Activated T-cell treated with anti-CD3 and anti-CD28 coated beads, Interleukin-2, amount 50 U/mL, for 4 hours (primary cell): ENCODE data around the gene DLX6. TPM values are rescaled to one million over a fixed set of nuclear protein-coding genes. Genes with fewer than 3 reads are reported as not detected.

Experiments used
- ATAC-seq, 2 donors: fragments of 200-7000 bp; cut with Tn5 transposase; one replicate each; pipeline ENCODE4 v1.10.0; 2021
- DNase-seq: peaks from one replicate; pipeline ENCODE4 v3.0.0-alpha.2; 2020
- H3K27me3 Mint-ChIP-seq: one replicate; pipeline ENCODE4 v1.8.0; 2021; ENCODE audit warnings: low read depth, mixed read lengths
- H3K36me3 Mint-ChIP-seq: one replicate; pipeline ENCODE4 v1.8.0; 2022; ENCODE audit warnings: mixed read lengths; ENCODE audit not compliant: insufficient read depth
- H3K4me1 Mint-ChIP-seq: one replicate; pipeline ENCODE4 v1.8.0; 2021; ENCODE audit warnings: low read depth, mixed read lengths
- H3K4me3 Mint-ChIP-seq: one replicate; pipeline ENCODE4 v1.8.0; 2021; ENCODE audit warnings: mild to moderate bottlenecking, moderate library complexity, mixed read lengths
- H3K9me3 Mint-ChIP-seq: one replicate; pipeline ENCODE4 v1.8.0; 2021; ENCODE audit warnings: mixed read lengths
- total RNA-seq, 3 donors: library from RNA; stranded (reverse); gene quantifications; one replicate each; pipeline ENCODE4 v1.2.1, GENCODE V29; 2021

The DLX6 gene
- not detected for total RNA-seq

DNA sequence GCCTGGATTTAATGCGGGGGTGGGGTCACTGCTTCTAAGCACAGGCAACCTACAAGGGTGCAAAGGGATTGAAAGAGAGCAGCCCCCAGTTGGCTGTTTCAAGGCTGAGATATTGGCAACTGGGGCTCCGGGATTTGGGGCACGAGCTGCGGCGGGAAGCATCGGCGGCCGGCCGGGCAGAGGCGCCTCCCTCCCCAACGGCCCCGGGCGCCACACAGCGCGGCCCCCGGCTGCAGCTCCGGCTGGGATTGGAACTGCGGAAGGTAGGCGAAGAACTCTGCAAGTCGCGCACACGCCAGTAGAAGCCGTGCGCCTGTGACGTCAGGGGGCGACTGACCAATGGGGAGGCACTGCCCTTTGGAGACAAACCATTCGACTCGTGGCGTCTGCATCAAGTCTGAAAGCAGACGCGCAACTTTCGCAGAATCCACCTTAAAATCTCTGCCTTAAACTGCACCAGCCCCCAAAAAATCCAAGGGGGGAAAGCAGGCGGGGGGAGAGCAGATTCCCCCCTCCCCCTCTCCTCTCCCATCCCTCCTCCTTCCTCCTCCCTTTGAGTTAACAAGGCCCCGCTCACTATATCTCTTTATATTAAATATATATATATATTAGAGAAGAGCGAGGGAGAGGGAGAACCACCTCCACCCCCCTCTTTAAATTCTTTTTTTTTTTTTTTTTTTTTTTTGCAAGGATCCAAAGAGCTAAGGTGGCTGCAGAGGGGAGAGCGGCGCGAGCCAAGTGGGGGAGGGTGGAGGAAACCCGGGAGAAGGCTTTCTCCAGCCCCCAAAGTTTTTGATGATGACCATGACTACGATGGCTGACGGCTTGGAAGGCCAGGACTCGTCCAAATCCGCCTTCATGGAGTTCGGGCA, at the start of gene DLX6:
Gene DLX6 (plus strand): TSS at position 371 of the 872 bp plus-strand sequence. CDS start 425 bp downstream, at position 796.
- peaks cover 82% of the 10 kb centered on the region for H3K27me3 Mint-ChIP-seq
- no peaks in the 10 kb centered on the region for H3K36me3 Mint-ChIP-seq
- H3K4me1 Mint-ChIP-seq = peaks cover 13% of the 10 kb centered on the region
- peak in 1 of 2 donors; percentile 5 for ATAC-seq
- no peaks in the 10 kb centered on the region for H3K9me3 Mint-ChIP-seq
- peak within 1 kb of the TSS; percentile 71 for H3K4me3 Mint-ChIP-seq
- no peak for DNase-seq

DNA sequence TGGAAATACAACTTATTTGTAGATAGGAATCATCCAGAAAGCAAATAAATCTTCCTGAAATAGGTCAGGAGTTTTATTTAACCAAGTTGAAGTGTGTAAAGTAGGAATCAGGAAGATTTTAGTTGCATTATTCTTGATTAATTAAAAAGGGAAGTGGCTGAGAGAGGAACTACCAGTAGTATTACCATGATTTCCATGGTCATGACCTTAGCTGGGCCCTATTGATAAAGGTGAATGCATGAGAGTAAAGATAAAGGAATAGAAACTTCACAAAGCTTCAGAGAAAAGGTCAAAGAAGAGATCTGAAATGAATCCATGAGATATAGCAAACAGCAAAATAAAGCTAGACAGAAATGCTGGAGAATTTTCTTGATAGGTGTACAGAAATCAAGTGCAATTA, 46.2 kb upstream of the DLX6 start:
- H3K4me3 Mint-ChIP-seq = no peak overlapping the region

DNA sequence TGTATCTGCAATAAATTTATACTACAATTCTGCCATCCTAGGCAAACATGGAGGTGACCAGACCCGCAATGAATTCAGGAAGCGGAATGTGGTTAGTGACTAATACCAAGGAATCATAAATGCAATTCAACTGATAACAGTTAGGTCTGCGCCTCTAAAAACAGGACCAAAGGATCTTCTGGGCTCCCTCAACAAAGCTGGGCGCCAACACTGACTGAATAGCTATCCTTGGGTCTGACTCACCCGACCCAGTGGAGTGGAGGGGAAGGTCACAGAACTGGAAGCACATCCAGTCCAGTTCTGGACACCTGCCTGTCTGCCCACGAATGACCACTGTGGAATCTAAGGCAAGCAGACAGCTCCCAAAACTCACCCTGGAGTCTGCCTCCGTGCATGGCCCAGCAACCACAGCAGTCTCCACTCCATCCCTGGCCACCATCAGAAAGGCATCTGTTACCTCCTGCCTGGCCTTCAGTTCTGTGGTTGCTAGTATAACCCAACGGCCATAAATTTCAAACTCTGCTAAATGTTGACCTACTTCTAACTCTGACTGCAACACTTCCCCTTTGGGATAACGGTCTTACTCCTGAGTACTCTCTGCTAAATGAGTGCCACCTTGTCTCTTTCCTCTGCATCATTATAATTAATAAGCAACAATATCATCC, 43.0 kb upstream of the DLX6 start:
- H3K4me3 Mint-ChIP-seq = no peak overlapping the region
- H3K27me3 Mint-ChIP-seq = peaks cover 40% of the 10 kb centered on the region
- DNase-seq (no peak), ATAC-seq (no peak)
- no peaks in the 10 kb centered on the region for H3K4me1 Mint-ChIP-seq
- no peaks in the 10 kb centered on the region for H3K9me3 Mint-ChIP-seq
- no peaks in the 10 kb centered on the region for H3K36me3 Mint-ChIP-seq

More for the DNA sequence above, 46.2 kb upstream of the DLX6 start:
- no peak for ATAC-seq
- DNase-seq = no peak
- H3K36me3 Mint-ChIP-seq = no peaks in the 10 kb centered on the region
- no peaks in the 10 kb centered on the region for H3K4me1 Mint-ChIP-seq
- peaks cover 26% of the 10 kb centered on the region for H3K27me3 Mint-ChIP-seq
- no peaks in the 10 kb centered on the region for H3K9me3 Mint-ChIP-seq

DNA sequence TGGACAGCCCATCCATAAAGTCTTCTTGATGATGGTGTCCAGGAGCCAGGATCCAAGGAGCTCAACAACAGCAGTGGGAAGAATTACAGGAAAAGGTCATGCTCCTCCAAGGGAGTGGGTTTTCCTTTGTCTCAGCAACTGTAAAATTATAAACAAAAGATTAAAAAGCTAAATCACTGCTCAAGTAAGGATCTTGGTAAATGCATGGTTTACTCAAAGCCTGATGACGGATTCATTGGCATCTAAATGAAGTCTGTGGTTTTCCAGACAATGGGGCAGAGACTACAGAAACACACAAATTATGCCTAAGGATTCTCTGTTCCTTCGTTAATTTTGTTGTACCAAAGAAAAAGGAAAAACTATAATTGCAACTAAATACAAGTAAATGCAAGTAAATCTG, 36.4 kb upstream of the DLX6 start:
- Mint-ChIP-seq H3K9me3 (no peaks in the 10 kb centered on the region), H3K4me3 (no peak overlapping the region), H3K4me1 (no peaks in the 10 kb centered on the region), H3K27me3 (peaks cover 44% of the 10 kb centered on the region), H3K36me3 (no peaks in the 10 kb centered on the region)
- no peak for DNase-seq
- no peak for ATAC-seq

DNA sequence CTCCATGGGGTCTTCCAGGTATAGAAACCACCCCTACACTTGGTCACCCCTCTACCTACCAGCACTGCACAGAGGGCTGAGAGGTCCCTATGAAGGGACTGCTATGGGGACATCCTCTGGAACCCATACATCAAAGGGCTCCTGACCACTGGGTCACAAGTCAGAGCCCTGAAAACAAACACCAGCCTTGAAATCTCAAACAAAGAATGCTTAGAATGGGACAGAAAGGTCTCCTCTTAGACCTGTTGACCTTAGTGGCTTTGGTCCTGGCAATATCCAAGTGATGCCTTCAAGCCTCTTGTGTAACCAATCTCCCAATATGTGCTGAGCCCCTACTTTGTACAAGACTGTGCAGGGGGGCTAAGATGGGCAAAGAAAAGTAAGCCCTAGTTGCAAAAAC, 34.6 kb upstream of the DLX6 start:
- Mint-ChIP-seq H3K4me1 (no peaks in the 10 kb centered on the region), H3K9me3 (no peaks in the 10 kb centered on the region), H3K36me3 (no peaks in the 10 kb centered on the region), H3K4me3 (no peak overlapping the region), H3K27me3 (peaks cover 35% of the 10 kb centered on the region)
- DNase-seq (no peak), ATAC-seq (no peak)

DNA sequence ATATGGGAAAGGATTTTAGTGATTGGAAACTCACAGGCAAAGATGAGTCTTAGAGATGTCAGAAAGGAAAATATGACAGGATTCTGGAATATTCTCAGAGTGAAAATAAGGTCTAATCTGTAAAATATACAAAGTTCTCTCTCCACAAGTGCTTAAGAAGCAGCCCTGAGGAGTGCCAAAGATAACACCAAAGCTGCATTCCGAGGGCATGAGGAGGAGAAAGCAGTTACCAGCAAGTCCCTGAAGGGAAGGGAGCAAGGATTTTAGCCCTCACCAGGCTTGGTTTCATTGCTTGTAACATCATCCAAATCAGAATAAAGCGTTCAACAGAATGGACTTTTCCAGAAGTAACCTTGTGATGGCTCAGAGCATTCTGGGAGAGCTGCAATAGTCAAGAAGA, 31.4 kb upstream of the DLX6 start:
- H3K36me3 Mint-ChIP-seq = no peaks in the 10 kb centered on the region
- H3K9me3 Mint-ChIP-seq = no peaks in the 10 kb centered on the region
- ATAC-seq = no peak
- peaks cover 24% of the 10 kb centered on the region for H3K27me3 Mint-ChIP-seq
- no peak for DNase-seq
- no peaks in the 10 kb centered on the region for H3K4me1 Mint-ChIP-seq
- H3K4me3 Mint-ChIP-seq = no peak overlapping the region

DNA sequence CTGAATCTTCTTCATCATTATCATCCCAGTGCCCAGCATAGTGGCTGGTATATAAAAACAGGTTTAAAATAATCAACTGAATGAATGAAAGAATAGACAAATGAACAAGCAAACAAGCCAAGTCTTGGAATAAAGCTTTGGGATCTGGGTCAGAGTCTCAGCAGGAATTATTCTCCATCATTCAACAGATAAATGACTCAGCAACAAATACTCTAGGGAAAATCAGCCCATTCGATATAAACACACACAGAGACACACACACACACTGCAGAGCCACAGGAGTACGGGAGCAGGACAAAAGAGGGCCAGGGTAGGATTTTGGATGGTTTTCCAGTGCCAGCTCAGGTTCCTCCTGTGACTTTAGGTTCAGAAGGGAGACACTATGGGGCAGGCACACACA, 29.2 kb upstream of the DLX6 start:
- DNase-seq (no peak), ATAC-seq (no peak)
- no peaks in the 10 kb centered on the region for H3K36me3 Mint-ChIP-seq
- H3K9me3 Mint-ChIP-seq = no peaks in the 10 kb centered on the region
- H3K4me1 Mint-ChIP-seq = no peaks in the 10 kb centered on the region
- peaks cover 18% of the 10 kb centered on the region for H3K27me3 Mint-ChIP-seq
- no peak overlapping the region for H3K4me3 Mint-ChIP-seq

DNA sequence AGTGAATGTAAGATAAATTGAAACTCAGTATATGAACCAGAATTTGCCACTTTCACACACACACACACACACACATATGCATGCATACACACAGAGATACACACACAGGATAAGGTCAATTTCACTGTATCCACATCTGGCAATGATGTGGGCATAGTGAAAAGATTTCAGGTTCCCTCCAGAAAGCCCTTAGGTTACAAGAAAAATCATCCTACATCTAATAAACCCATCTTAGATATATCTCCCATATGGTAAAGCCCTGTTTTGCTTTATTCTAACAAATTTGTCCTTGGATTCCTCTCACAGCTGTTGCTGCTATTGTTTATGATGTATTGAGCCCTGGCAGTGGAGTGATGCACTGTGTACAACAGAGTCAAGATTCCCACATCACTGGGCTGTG, 27.9 kb upstream of the DLX6 start:
- no peaks in the 10 kb centered on the region for H3K9me3 Mint-ChIP-seq

DNA sequence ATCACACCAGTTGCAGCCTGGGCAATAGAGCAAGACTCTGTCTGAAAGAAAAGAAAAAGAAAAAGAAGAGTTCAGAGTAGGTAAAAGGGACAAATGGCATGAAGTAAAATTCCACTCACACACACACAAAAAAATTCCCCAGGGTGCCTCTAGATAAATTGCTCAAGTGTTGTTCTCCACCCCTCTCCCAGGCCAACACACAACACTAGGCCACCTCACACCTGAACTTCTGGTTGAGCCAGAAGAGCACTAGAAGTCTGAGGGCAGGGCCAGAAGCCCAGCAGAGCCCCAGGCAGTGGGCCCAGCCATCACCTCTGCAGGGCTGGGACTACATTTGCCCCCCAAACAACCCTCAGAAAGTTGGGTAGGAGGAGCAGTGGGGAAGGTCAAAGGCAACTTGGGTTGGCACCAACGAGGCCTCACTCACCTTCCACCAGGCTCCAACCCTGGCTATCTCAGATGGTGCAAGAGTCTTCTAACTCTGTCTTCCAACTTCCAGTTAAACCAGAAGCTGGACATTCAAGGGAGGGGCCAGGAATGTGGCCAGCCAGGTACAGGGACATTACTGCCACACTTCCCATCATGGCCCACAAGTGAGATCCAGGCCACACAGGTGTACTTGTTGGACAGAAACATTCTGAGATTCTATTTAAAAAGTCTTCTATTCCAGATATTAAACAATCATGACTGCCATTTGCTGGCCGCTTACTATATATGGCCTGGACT, 25.6 kb upstream of the DLX6 start:
- ATAC-seq (no peak), DNase-seq (no peak)
- Mint-ChIP-seq H3K36me3 (no peaks in the 10 kb centered on the region), H3K4me1 (no peaks in the 10 kb centered on the region), H3K27me3 (peaks cover 31% of the 10 kb centered on the region), H3K9me3 (no peaks in the 10 kb centered on the region), H3K4me3 (no peak overlapping the region)

More for the DNA sequence above, 27.9 kb upstream of the DLX6 start:
- Mint-ChIP-seq H3K4me3 (no peak overlapping the region), H3K4me1 (no peaks in the 10 kb centered on the region), H3K36me3 (no peaks in the 10 kb centered on the region), H3K27me3 (peaks cover 19% of the 10 kb centered on the region)
- DNase-seq (no peak), ATAC-seq (no peak)

DNA sequence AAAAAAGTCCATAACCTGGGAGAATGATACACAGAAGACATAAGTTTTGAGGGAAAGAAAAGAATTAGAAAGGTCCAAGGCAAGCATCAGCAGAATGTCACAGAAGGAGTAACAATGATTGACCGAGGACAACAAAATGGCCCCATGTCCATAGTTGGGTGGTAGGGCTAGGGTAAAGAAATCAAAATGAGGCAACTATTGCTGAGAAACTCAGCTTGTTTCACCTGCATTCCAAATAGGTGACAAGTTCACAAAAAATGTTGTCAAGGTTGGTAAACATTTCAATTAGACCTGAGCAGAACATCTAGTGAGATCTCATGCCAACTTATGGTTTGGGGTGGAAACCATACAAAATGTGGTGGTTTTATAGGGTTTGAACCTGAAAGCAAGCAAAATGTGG, 22.8 kb upstream of the DLX6 start:
- no peak overlapping the region for H3K4me3 Mint-ChIP-seq
- DNase-seq (no peak), ATAC-seq (no peak)
- peaks cover 34% of the 10 kb centered on the region for H3K27me3 Mint-ChIP-seq
- no peaks in the 10 kb centered on the region for H3K4me1 Mint-ChIP-seq
- no peaks in the 10 kb centered on the region for H3K9me3 Mint-ChIP-seq
- H3K36me3 Mint-ChIP-seq = no peaks in the 10 kb centered on the region

DNA sequence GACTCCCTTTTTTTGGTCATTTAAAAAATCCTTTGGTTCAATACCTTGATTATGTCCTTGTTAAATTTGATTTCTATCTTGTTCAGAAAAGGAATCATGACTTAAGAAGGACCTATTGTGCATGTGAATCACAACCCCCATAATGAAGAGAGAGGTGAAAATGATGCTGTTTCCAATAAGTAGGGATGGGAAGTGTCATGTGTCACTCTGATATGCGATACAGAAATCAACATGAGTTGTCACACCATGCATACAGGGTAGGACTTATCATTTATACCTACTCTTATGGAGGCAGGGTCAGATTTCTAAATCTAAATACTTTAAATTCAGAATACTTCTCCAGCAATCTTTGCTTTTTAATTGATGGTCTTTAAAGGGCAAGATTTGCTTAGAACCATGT, 19.4 kb upstream of the DLX6 start:
- Mint-ChIP-seq H3K27me3 (peaks cover 56% of the 10 kb centered on the region), H3K4me1 (no peaks in the 10 kb centered on the region), H3K9me3 (no peaks in the 10 kb centered on the region), H3K36me3 (no peaks in the 10 kb centered on the region), H3K4me3 (no peak overlapping the region)
- ATAC-seq = no peak
- no peak for DNase-seq

DNA sequence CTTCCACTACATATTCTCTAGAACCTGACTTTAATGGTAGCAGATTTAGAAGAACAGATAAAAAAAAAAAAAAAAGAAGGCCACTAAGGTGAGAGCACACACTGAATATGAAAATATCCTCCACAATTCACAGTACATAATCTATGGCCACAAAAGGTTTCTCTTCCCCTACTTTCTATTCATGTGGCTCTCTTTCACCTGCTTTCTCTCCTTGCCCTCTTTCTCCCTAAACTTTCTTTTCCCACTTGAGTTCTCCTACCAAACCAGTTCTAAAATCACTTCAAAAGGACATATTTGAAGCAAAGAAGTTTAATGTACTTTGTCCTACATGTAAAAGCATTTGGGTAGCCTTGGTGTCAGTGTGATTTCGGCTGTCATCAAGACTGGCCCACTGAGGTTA, 18.5 kb upstream of the DLX6 start:
- no peak for ATAC-seq
- no peaks in the 10 kb centered on the region for H3K9me3 Mint-ChIP-seq
- peaks cover 59% of the 10 kb centered on the region for H3K27me3 Mint-ChIP-seq
- no peaks in the 10 kb centered on the region for H3K4me1 Mint-ChIP-seq
- H3K4me3 Mint-ChIP-seq = no peak overlapping the region
- H3K36me3 Mint-ChIP-seq = no peaks in the 10 kb centered on the region
- no peak for DNase-seq

DNA sequence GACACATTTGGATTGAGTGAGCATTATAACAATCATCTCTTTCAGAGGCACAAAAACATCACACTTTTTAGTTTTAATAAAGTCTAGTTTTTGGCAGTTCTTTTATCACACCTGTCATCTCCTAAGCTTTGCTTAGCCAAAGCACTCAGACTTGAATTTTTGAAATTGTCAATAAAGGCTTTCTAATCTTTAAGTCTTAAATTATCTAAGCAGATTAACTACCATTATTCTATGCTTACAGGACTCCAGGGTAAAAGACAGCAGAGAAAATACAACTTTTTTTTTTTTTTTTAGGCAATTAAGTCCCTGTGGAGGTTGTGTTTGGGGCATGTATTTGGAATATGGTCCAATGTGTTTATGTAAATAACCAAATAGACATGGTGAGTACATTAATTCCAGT, 17.6 kb upstream of the DLX6 start:
- H3K27me3 Mint-ChIP-seq = peaks cover 62% of the 10 kb centered on the region
- H3K36me3 Mint-ChIP-seq = no peaks in the 10 kb centered on the region
- no peaks in the 10 kb centered on the region for H3K9me3 Mint-ChIP-seq
- ATAC-seq = no peak
- no peaks in the 10 kb centered on the region for H3K4me1 Mint-ChIP-seq
- DNase-seq = no peak
- H3K4me3 Mint-ChIP-seq = no peak overlapping the region

DNA sequence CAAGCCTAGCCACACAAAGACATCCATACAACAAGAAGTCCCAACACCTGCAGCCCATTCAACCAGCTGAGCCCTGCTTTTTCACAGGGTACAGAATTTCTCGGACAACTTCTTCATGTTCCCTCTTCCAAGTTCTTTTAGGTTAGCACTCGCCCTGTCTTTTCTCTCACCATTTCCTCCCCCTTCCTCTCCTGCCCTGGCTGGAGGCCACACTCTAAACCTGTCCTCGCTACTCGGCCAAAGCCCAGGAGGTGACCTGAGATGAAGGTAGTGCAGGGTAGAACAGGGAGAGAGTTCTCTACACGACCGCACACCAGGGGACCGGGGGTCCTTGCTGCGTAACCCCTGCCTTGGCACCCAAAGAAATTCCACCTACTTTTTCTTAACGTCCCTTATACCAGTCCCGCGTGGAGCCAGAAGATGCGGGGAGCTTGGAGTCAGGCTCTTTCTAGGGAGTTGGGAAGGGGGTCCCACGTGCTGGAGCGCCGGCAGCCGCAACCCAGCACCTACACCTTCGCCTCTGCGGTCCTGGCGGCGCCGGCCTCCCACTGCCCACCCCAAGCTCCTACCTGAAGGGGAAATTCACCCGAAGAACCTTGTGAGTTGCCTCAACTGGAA, 16.0 kb upstream of the DLX6 start:
- no peak for DNase-seq
- H3K4me3 Mint-ChIP-seq = no peak overlapping the region
- H3K27me3 Mint-ChIP-seq = peaks cover 66% of the 10 kb centered on the region
- no peaks in the 10 kb centered on the region for H3K9me3 Mint-ChIP-seq
- no peaks in the 10 kb centered on the region for H3K4me1 Mint-ChIP-seq
- H3K36me3 Mint-ChIP-seq = no peaks in the 10 kb centered on the region
- ATAC-seq = no peak
